ENCODE data around the gene ZNF428.

ZNF428 gene

DNA sequence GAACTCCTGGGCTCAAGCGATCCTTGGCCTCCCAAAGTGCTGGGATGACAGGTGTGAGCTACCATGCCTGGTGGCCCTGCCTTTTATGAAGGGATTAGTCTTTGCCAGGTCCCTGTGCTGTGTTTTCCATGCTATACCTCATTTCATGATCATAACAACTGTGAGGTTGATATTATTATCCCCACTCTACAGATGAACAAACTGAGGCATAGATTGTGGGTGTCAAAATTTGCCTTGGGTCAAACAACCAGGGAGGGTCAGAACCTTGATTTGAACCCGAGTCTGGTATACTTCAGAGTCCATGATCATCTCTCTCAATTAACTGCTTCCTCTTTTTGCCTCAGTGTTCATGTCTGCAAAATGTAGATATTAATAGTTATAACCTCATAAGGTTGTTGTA lies 36.9 kb downstream of the ZNF428 start:
- no peak overlapping the region for H3K4me3 ChIP-seq (ENCODE audit: insufficient read depth, low read depth, low read length)
- no peak overlapping the region for H3K27ac ChIP-seq (ENCODE audit: insufficient read depth, low read depth, low read length, poor library complexity, severe bottlenecking)
- WGBS, 2 experiments: 93 to 99% methylated on average over 2 of the region's 2 CpGs
- H3K4me1 ChIP-seq (ENCODE audit: control insufficient read depth, insufficient read depth, low read length): no peaks in the 10 kb centered on the region
- H3K36me3 ChIP-seq (ENCODE audit: control insufficient read depth, insufficient read depth, low read length): no peaks in the 10 kb centered on the region
- H3K9me3 ChIP-seq (ENCODE audit: control insufficient read depth, low read length): no peaks in the 10 kb centered on the region
- no peaks in the 10 kb centered on the region for H3K27me3 ChIP-seq (ENCODE audit: control insufficient read depth, insufficient read depth, low read length, poor library complexity, severe bottlenecking)

- Histone ChIP-seq H3K9me3 (ENCODE audit: control insufficient read depth, low read length) (no peaks in the 10 kb centered on the region), H3K4me1 (ENCODE audit: control insufficient read depth, insufficient read depth, low read length) (no peaks in the 10 kb centered on the region), H3K27ac (ENCODE audit: insufficient read depth, low read depth, low read length, poor library complexity, severe bottlenecking) (no peak overlapping the region), H3K36me3 (ENCODE audit: control insufficient read depth, insufficient read depth, low read length) (no peaks in the 10 kb centered on the region), H3K4me3 (ENCODE audit: insufficient read depth, low read depth, low read length) (no peak overlapping the region), H3K27me3 (ENCODE audit: control insufficient read depth, insufficient read depth, low read length, poor library complexity, severe bottlenecking) (no peaks in the 10 kb centered on the region)
- 78 to 79% methylated on average over 7 of the region's 7 CpGs for WGBS, 2 experiments
These were observed 38.0 kb downstream of the ZNF428 start for GRCh38 chr19:43581467-43581866.

DNA sequence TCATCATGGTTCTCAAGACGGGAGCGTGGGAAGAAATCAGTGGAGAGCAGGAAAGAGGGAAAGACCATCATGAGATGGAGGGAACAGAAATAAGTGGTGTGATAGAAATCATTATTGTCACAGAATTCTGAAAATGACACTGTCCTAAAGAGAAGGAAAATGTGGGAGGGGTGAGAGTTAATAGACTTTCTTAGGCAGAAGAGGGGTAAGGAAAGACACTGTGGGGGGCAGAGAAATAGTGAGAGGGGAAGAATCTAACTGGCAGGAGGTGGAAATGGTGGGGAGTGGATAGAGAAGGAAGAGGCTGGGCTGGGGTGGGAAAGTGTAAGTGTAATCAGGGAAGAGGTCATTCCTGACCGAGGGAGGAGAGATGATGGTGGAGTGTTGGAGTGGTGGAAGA lies 40.6 kb downstream of the ZNF428 start:
- Histone ChIP-seq H3K4me3 (ENCODE audit: insufficient read depth, low read depth, low read length) (no peak overlapping the region), H3K4me1 (ENCODE audit: control insufficient read depth, insufficient read depth, low read length) (peaks cover 4% of the 10 kb centered on the region), H3K9me3 (ENCODE audit: control insufficient read depth, low read length) (no peaks in the 10 kb centered on the region), H3K27me3 (ENCODE audit: control insufficient read depth, insufficient read depth, low read length, poor library complexity, severe bottlenecking) (no peaks in the 10 kb centered on the region), H3K27ac (ENCODE audit: insufficient read depth, low read depth, low read length, poor library complexity, severe bottlenecking) (no peak overlapping the region), H3K36me3 (ENCODE audit: control insufficient read depth, insufficient read depth, low read length) (no peaks in the 10 kb centered on the region)
- 89 to 95% methylated on average over 3 of the region's 3 CpGs for WGBS, 2 experiments

GRCh38 chr19:43575955-43576878 lies 43.2 kb downstream of the ZNF428 start:
- Histone ChIP-seq H3K27me3 (ENCODE audit: control insufficient read depth, insufficient read depth, low read length, poor library complexity, severe bottlenecking) (no peaks in the 10 kb centered on the region), H3K9me3 (ENCODE audit: control insufficient read depth, low read length) (no peaks in the 10 kb centered on the region), H3K36me3 (ENCODE audit: control insufficient read depth, insufficient read depth, low read length) (no peaks in the 10 kb centered on the region), H3K27ac (ENCODE audit: insufficient read depth, low read depth, low read length, poor library complexity, severe bottlenecking) (no peak overlapping the region), H3K4me1 (ENCODE audit: control insufficient read depth, insufficient read depth, low read length) (peaks cover 4% of the 10 kb centered on the region), H3K4me3 (ENCODE audit: insufficient read depth, low read depth, low read length) (peak overlapping the region; percentile 7)
- WGBS, 2 experiments: 87 to 88% methylated on average over 37 of the region's 37 CpGs

DNA sequence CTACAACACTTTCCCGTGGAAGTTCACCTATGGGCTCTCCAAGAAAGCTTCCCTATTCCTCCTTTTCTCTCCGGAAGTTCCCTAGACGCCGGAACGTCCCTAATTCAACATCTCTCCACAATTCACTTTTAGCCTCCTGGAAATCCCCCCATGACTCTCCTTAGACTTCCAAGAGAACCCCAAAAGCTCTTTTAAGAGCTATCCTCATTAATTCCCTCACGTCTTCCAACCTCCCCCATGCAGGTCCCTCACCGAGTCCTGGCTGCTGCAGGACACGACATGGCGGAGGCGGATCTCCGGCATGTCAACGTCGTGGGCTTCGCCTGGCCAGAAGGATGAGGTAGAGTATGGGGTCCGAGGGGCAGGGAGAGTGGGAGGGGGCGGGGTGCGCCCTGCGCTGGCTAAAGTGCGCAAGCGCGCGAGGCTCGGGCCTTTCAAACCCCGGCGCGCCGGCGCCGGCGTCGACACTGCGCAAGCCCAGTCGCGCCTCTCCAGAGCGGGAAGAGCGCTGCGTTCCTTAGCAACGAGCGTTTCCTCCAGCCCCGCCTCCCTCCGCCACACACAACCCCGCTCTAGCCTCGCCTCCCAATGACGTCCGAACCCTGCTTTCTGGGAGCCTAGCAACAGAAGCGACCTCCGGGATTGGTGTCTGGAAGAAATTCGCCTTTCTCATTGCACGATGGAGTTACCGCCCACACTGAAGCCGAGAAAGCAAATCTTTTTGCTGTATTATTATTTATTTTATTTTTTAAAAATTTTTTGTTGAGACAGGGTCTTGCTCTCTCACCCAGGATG lies 44.1 kb downstream of the ZNF428 start, which contains the start of the genes PINLYP and XRCC1:
Gene PINLYP, plus strand, starts transcription at position 646 of the 795 bp plus-strand sequence. CDS start 1,391 bp downstream, outside the sequence.
Gene XRCC1, minus strand, starts transcription at position 372 of the 795 bp plus-strand sequence. Its CDS starts 69 bp downstream, at position 303.
- Histone ChIP-seq H3K27me3 (ENCODE audit: control insufficient read depth, insufficient read depth, low read length, poor library complexity, severe bottlenecking) (no peaks in the 10 kb centered on the region), H3K4me3 (ENCODE audit: insufficient read depth, low read depth, low read length) (peak within 1 kb of the TSS; percentile 82), H3K36me3 (ENCODE audit: control insufficient read depth, insufficient read depth, low read length) (no peaks in the 10 kb centered on the region), H3K9me3 (ENCODE audit: control insufficient read depth, low read length) (no peaks in the 10 kb centered on the region), H3K4me1 (ENCODE audit: control insufficient read depth, insufficient read depth, low read length) (peaks cover 4% of the 10 kb centered on the region), H3K27ac (ENCODE audit: insufficient read depth, low read depth, low read length, poor library complexity, severe bottlenecking) (peak within 1 kb of the TSS; percentile 21)
- WGBS, 2 experiments: 0 to 1% methylated on average over 49 to 50 of the region's 51 CpGs

DNA sequence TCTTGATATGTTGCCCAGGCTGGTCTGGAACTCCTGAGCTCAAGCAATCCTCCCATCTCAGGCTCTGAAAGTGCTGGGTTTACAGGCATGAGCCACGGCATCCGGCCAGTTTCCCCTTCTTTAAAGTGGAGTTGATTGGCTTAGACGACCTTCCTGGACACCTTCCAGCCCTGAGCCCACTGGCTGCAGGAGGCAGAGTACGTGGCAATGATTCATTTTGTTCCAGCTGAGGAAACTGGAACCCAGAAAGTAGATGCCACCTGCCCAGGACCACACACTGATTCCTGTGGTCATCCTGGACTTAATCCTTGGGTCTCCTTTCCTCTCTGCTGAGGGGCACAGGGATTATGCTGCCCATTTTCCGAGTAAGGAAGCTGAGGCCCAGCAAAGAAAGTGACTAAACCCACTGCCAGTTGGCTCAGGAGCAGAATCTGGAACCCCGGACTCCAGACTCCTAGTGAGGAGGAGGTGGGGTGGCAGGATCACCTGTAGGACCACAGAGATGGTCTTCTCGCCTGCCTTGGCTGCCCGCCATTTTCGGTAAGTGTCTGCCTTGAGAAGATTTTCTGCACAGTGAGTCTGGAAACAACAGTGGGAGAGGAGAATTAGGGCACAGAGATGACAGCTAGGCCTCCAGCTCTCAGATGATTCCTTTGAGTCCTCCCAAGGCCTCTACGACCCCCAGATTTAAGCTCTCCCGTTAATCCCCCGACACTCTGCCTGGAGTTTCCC lies 44.8 kb downstream of the ZNF428 start:
- H3K4me3 ChIP-seq (ENCODE audit: insufficient read depth, low read depth, low read length): peak overlapping the region; percentile 82
- peaks cover 4% of the 10 kb centered on the region for H3K4me1 ChIP-seq (ENCODE audit: control insufficient read depth, insufficient read depth, low read length)
- H3K36me3 ChIP-seq (ENCODE audit: control insufficient read depth, insufficient read depth, low read length): no peaks in the 10 kb centered on the region
- H3K9me3 ChIP-seq (ENCODE audit: control insufficient read depth, low read length): no peaks in the 10 kb centered on the region
- no peaks in the 10 kb centered on the region for H3K27me3 ChIP-seq (ENCODE audit: control insufficient read depth, insufficient read depth, low read length, poor library complexity, severe bottlenecking)
- 66 to 67% methylated on average over 12 of the region's 12 CpGs for WGBS, 2 experiments
- H3K27ac ChIP-seq (ENCODE audit: insufficient read depth, low read depth, low read length, poor library complexity, severe bottlenecking): no peak overlapping the region

DNA sequence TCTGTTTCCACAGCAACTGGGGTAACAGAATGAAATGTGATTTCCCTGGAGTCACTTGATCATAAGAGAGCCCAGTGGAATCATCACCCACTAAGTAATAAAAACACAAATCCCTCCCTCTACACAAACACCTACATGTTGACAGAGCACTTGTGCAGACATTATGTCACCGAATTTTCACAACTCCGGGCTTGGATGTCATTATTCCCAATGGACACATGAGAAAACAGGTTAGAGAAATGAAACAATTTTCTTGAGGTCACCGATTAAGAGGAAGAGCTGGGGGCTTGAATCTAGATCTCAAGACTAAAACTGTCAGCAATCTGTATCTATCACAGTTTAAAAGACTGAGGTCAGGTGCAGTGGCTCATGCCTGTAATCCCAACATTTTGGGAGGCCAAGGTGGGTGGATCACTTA lies 47.2 kb downstream of the ZNF428 start:
- Histone ChIP-seq H3K36me3 (ENCODE audit: control insufficient read depth, insufficient read depth, low read length) (no peaks in the 10 kb centered on the region), H3K27me3 (ENCODE audit: control insufficient read depth, insufficient read depth, low read length, poor library complexity, severe bottlenecking) (no peaks in the 10 kb centered on the region), H3K27ac (ENCODE audit: insufficient read depth, low read depth, low read length, poor library complexity, severe bottlenecking) (no peak overlapping the region), H3K9me3 (ENCODE audit: control insufficient read depth, low read length) (no peaks in the 10 kb centered on the region), H3K4me1 (ENCODE audit: control insufficient read depth, insufficient read depth, low read length) (peaks cover 4% of the 10 kb centered on the region), H3K4me3 (ENCODE audit: insufficient read depth, low read depth, low read length) (no peak overlapping the region)
- WGBS, 2 experiments: 94 to 97% methylated on average over 3 of the region's 3 CpGs

- Histone ChIP-seq H3K27me3 (ENCODE audit: control insufficient read depth, insufficient read depth, low read length, poor library complexity, severe bottlenecking) (no peaks in the 10 kb centered on the region), H3K27ac (ENCODE audit: insufficient read depth, low read depth, low read length, poor library complexity, severe bottlenecking) (no peak overlapping the region), H3K9me3 (ENCODE audit: control insufficient read depth, low read length) (no peaks in the 10 kb centered on the region), H3K4me1 (ENCODE audit: control insufficient read depth, insufficient read depth, low read length) (peaks cover 4% of the 10 kb centered on the region), H3K4me3 (ENCODE audit: insufficient read depth, low read depth, low read length) (no peak overlapping the region), H3K36me3 (ENCODE audit: control insufficient read depth, insufficient read depth, low read length) (no peaks in the 10 kb centered on the region)
- WGBS, 2 experiments: 91 to 94% methylated on average over 5 of the region's 5 CpGs
These were observed 49.1 kb downstream of the ZNF428 start for GRCh38 chr19:43570174-43570791.

DNA sequence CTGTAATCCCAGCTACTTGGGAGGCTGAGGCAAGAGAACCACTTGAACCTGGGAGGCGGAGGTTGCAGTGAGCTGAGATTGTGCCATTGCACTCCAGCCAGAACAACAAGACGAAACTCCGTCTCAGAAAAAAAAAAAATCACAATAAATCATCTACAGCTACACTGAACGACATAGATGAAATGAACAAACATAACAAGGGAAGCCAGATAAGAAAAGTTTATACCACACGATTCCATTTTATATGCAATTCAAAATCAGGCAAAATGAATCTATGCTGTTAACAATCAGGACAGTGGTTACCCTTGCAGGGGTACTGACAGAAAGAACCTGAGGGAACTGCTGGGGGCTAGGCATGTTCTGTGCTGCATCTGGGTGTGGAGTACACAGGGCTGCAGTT lies 49.8 kb downstream of the ZNF428 start:
- Histone ChIP-seq H3K4me3 (ENCODE audit: insufficient read depth, low read depth, low read length) (no peak overlapping the region), H3K27me3 (ENCODE audit: control insufficient read depth, insufficient read depth, low read length, poor library complexity, severe bottlenecking) (no peaks in the 10 kb centered on the region), H3K4me1 (ENCODE audit: control insufficient read depth, insufficient read depth, low read length) (no peaks in the 10 kb centered on the region), H3K9me3 (ENCODE audit: control insufficient read depth, low read length) (no peaks in the 10 kb centered on the region), H3K27ac (ENCODE audit: insufficient read depth, low read depth, low read length, poor library complexity, severe bottlenecking) (no peak overlapping the region), H3K36me3 (ENCODE audit: control insufficient read depth, insufficient read depth, low read length) (no peaks in the 10 kb centered on the region)
- 95% methylated on average over 5 of the region's 5 CpGs for WGBS, 2 experiments
